K562 (cell line): Measurements from ENCODE around the gene ENO3. TPM values are rescaled to one million over a fixed set of nuclear protein-coding genes. Genes with fewer than 3 reads are reported as not detected.
A peak's percentile ranks its signal among the peaks of the same experiment; 100 is the strongest.

Source experiments
- ATAC-seq: fragments of 200-7000 bp; cut with Tn5 transposase; 3 replicates; pipeline ENCODE4 v1.9.1; 2020; ENCODE audit warnings: moderate library complexity
- BruUV-seq: library from RNA; stranded (reverse); fragments of 400-500 nt; replicated peaks from 2 replicates; lab custom pipeline; 2021; lab: Mats Ljungman, UMichigan
- CTCF ChIA-PET: fragments of 300-600 bp; formaldehyde crosslinking; extraction: SDS; loops from one replicate; lab custom pipeline; 2021; ENCODE audit warnings: low intra/inter-chr PET ratio; lab: Yijun Ruan, JAX
- POLR2A ChIA-PET: fragments of 300-600, 350-650 bp; sonication (Branson Sonifier 250); formaldehyde crosslinking; extraction: SDS; loops from one replicate; lab custom pipeline; 2021; ENCODE audit warnings: antibody characterized with exemption, inconsistent platforms; lab: Yijun Ruan, JAX
- DNase-seq, 4 experiments: peaks; one replicate each; pipeline versions ENCODE4 v3.0.0 to v3.0.0-alpha.2; 2011 to 2018; ENCODE audit warnings: low spot score in 3 of 4, mixed read lengths in 3 of 4; ENCODE audit errors: extremely low read depth in 1 of 4
- FAIRE-seq: peaks from 2 replicates; lab custom pipeline; 2011; peaks lifted over from hg19 to GRCh38; lab: Jason Lieb, UNC
- H2AFZ ChIP-seq: 2 replicates; pipeline ENCODE4 v1.6.0; 2011; ENCODE audit warnings: low read depth, low read length, control low read depth, inconsistent platforms
- H3K27ac ChIP-seq: fragments of 200-600 bp; 3 replicates; pipeline ENCODE4 v1.8.0; 2011; ENCODE audit warnings: low read depth, mild to moderate bottlenecking, control low read depth, inconsistent platforms, low read length, moderate library complexity, mixed read lengths; ENCODE audit errors: extremely low read depth
- H3K27me3 ChIP-seq, 2 experiments: fragments of 300-600 bp in 1 of 2; 2 replicates in 1 of 2; 3 replicates in 1 of 2; pipeline versions ENCODE4 v1.6.0 to v1.8.0; 2011; ENCODE audit warnings: inconsistent platforms in 2 of 2, low read length in 2 of 2, mild to moderate bottlenecking in 1 of 2, mixed read lengths in 1 of 2, moderate library complexity in 1 of 2; ENCODE audit not compliant: control insufficient read depth in 2 of 2, insufficient read depth in 2 of 2
- H3K36me3 ChIP-seq: fragments of 300-600 bp; 3 replicates; pipeline ENCODE4 v1.8.0; 2011; ENCODE audit warnings: mild to moderate bottlenecking, low read length, inconsistent platforms; ENCODE audit not compliant: control insufficient read depth, insufficient read depth
- H3K4me1 ChIP-seq, 2 experiments: fragments of 200-600 bp in 1 of 2; replicated peaks in 1 of 2; 2 replicates in 1 of 2; 3 replicates in 1 of 2; pipeline versions ENCODE4 v1.5.1 to v1.8.0; 2011; ENCODE audit warnings: inconsistent platforms in 2 of 2, low read length in 2 of 2, mild to moderate bottlenecking in 1 of 2, mixed read lengths in 1 of 2, moderate library complexity in 1 of 2; ENCODE audit not compliant: control insufficient read depth in 2 of 2, insufficient read depth in 2 of 2
- H3K4me2 ChIP-seq: 2 replicates; pipeline ENCODE4 v1.6.1; 2011; ENCODE audit warnings: low read length, control low read depth, inconsistent platforms, mixed read lengths; ENCODE audit not compliant: insufficient read depth
- H3K4me3 ChIP-seq: fragments of 200-600 bp; sonication (generic), shearing (Covaris generic); 2 replicates; pipeline ENCODE4 v1.5.1; 2016; ENCODE audit warnings: control low read depth, inconsistent platforms
- H3K79me2 ChIP-seq: fragments of 200-600 bp; 3 replicates; pipeline ENCODE4 v1.8.0; 2011; ENCODE audit warnings: low read length, inconsistent platforms; ENCODE audit not compliant: control insufficient read depth, insufficient read depth
- H3K9ac ChIP-seq, 2 experiments: 2 replicates each; pipeline versions ENCODE4 v1.6.0 to v1.6.1; 2011; ENCODE audit warnings: low read depth in 2 of 2, low read length in 2 of 2, control low read depth in 1 of 2, inconsistent platforms in 1 of 2, mild to moderate bottlenecking in 1 of 2, mixed read lengths in 1 of 2; ENCODE audit not compliant: insufficient read depth in 1 of 2
- H3K9me1 ChIP-seq: one replicate; pipeline ENCODE4 v1.6.0; 2011; ENCODE audit warnings: inconsistent platforms, mild to moderate bottlenecking, low read length, moderate library complexity; ENCODE audit not compliant: control insufficient read depth, insufficient read depth
- H3K9me3 ChIP-seq: replicated peaks from 2 replicates; pipeline ENCODE4 v1.5.1; 2011; ENCODE audit warnings: low read depth, low read length, inconsistent platforms; ENCODE audit not compliant: control insufficient read depth, insufficient read depth
- H4K20me1 ChIP-seq: replicated peaks from 2 replicates; pipeline ENCODE4 v1.6.1; 2011; ENCODE audit warnings: low read length, inconsistent platforms, mixed read lengths; ENCODE audit not compliant: control insufficient read depth, insufficient read depth
- MBD2 ChIP-seq: sonication (generic); IDR thresholded peaks from 2 replicates; pipeline ENCODE4 v1.6.1; 2016; ENCODE audit warnings: low read depth, borderline replicate concordance
- PTRF ChIP-seq: fragments of 450-650 bp; IDR thresholded peaks from 2 replicates; pipeline ENCODE4 v1.6.1; 2016; ENCODE audit warnings: mild to moderate bottlenecking, missing genetic modification characterization, missing compliant biosample characterization
- RAD51 ChIP-seq: fragments of 450-650 bp; IDR thresholded peaks from 2 replicates; pipeline ENCODE4 v1.7.1; 2016; ENCODE audit warnings: low read depth, mild to moderate bottlenecking, borderline replicate concordance
- RFX5 ChIP-seq: IDR thresholded peaks from 2 replicates; pipeline ENCODE4 v1.6.1; 2011; ENCODE audit warnings: low read depth, mild to moderate bottlenecking, improper control_type of control experiment, low read length
- XRCC3 ChIP-seq: fragments of 450-650 bp; IDR thresholded peaks from 2 replicates; pipeline ENCODE4 v1.6.1; 2017; ENCODE audit warnings: mild to moderate bottlenecking, moderate library complexity
- ZNF140 ChIP-seq: fragments of 250-450 bp; sonication (Bioruptor Pico); IDR thresholded peaks from 2 replicates; pipeline ENCODE4 v1.8.0; 2021; ENCODE audit warnings: moderate library complexity, mild to moderate bottlenecking, inconsistent platforms
- ZNF41 ChIP-seq: fragments of 250-450 bp; sonication (Bioruptor Pico); conservative IDR thresholded peaks from 2 replicates; pipeline ENCODE4 v1.4.0; 2020; ENCODE audit warnings: mild to moderate bottlenecking
- WGBS: fragments of 100-300 bp; shearing (Covaris generic); methylation state at CpG from one replicate; pipeline ENCODE4 v1.1.6; 2016; ENCODE audit warnings: low coverage, mixed read lengths; ENCODE audit not compliant: insufficient coverage; ENCODE audit errors: missing lambda C conversion rate; 5-methylcytosine and 5-hydroxymethylcytosine counted together
- in situ Hi-C: fragments of 300-500 bp; cut with MboI; formaldehyde crosslinking; loops from 4 replicates; pipeline ENCODE4 v1.15.0; 2018; ENCODE audit warnings: inconsistent platforms, mixed read lengths
- intact Hi-C: fragments of 100-400 bp; cut with micrococcal nuclease; formaldehyde crosslinking; loops from 2 replicates; pipeline ENCODE4 v1.14.2; 2022
- polyA plus RNA-seq, 8 experiments: library from polyadenylated mRNA; depleted of rRNA in 4 of 8; stranded (reverse) in 5 of 8; unstranded in 3 of 8; fragments of >200 nt; fragmentation: Nextera tagmentation in 2 of 8; fragmentation: Illumina TruSeq in 1 of 8; extraction: Ambion mirVana in 2 of 8; extraction: Trizol in 1 of 8; gene quantifications; 2 replicates each; pipeline versions ENCODE4 v1.2.1 to v1.2.3, GENCODE V29; 2011 to 2014; ENCODE audit warnings: inconsistent platforms in 1 of 8, missing spikeins in 1 of 8
- total RNA-seq, 7 experiments: library from RNA; depleted of rRNA in 6 of 7; stranded (reverse); fragments of >200 nt in 6 of 7; fragmentation: Illumina TruSeq in 2 of 7; extraction: Trizol in 2 of 7; gene quantifications; 2 replicates each; pipeline versions ENCODE4 v1.2.1 to v1.2.3, GENCODE V29; 2011 to 2021; ENCODE audit warnings: low replicate concordance in 1 of 7
- TF ChIP-seq, protein P1 (sequence below): IDR thresholded peaks from 2 replicates; pipeline ENCODE4 v1.6.1; 2012; ENCODE audit warnings: low read depth, low read length, improper control_type of control experiment, borderline replicate concordance
- TF ChIP-seq, protein P2 (sequence below), 2 experiments: fragments of 450-650 bp; formaldehyde crosslinking in 1 of 2; IDR thresholded peaks; 2 replicates each; pipeline versions ENCODE4 v1.4.0 to v1.6.1; 2014 to 2020; ENCODE audit warnings: mild to moderate bottlenecking in 2 of 2, borderline replicate concordance in 1 of 2, low read depth in 1 of 2

The ENO3 gene
- total and polyA plus RNA-seq, 9 of the 15 experiments (the other 6 are each of a cell fraction or from before 2014, with no cell fraction given), result 5.7 to 17.2 (median 9.9) TPM

DNA sequence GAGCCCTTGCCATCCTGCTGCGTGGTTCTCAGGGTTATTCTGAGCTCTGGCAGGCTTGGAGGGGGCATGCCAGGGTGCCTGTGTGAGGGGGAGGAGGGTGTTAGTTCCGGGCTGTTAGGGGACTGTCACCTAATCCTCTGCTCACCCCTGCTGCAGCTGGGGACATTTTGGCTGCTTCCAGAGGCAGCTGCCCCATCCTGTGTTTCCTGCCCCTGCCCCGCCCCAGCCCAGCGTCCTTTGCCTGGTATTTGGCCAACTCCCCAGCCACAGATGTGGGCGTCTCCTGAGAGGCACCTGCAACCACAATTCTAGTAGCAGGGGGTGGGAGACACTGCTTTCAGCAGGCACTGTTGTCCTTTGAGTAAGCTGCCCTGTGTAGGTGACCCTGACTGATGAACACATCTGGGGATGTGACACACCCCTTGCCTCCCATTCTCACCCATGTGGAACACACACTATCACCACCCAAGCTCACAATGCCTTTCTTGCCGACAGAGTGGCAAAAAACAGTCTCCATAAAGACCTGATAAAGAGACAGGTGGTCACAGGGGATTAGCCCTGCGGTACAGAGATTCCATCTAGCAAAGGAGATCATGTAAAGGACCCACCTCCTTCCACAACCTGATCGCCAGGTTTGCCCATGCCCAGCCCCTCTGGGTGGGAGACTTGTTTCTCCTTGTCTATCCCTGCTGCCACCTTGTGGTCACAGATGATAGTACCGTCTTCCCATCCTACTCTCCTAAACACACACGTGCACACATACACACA is 47.7 kb upstream of the ENO3 start, which contains the start of gene CHRNE:
TSS of gene CHRNE (minus strand) at position 48 of the 768 bp plus-strand sequence. CDS start at position 13, 35 bp downstream.
- POLR2A ChIA-PET, result interaction anchor here (0.9 kb wide), 2 partner anchors 96 to 141 kb away, joined by 3 read pairs; partner anchors contain the start of gene PLD2
- Histone ChIP-seq H3K9ac (peak within 1 kb of the TSS in 1 of 2 experiments; percentile 43; a peak in 2 of 4 replicates), H3K4me2 (peak within 1 kb of the TSS; percentile 29; the same call in 1 of the 2 replicates), H3K27ac (peak within 1 kb of the TSS; percentile 30; the same call in 2 of the 3 replicates), H3K4me1 (peaks cover 14 to 26% of the 10 kb centered on the region in 2 experiments), H3K36me3 (no peaks in the 10 kb centered on the region), H3K9me1 (peaks cover 2% of the 10 kb centered on the region), H2AFZ (peak within 1 kb of the TSS; percentile 70), H3K4me3 (no peak within 1 kb of the TSS), H3K27me3 (no peaks in the 10 kb centered on the region; a peak in 1 of 5 replicates), H3K79me2 (no peaks in the 10 kb centered on the region), H3K9me3 (no peaks in the 10 kb centered on the region), H4K20me1 (no peaks in the 10 kb centered on the region)
- in situ Hi-C loops (no loop called here), intact Hi-C loops (loop anchor here (10.0 kb wide), 1 partner anchor 62 kb away; the partner anchor contains the start of gene SPAG7)
- DNase-seq (peak; percentile 43 to 79 (median 64)), FAIRE-seq (peak; percentile 82), ATAC-seq (peak; percentile 88)
- 12% methylated on average over 9 of the region's 10 CpGs for WGBS
- CTCF ChIA-PET, result interaction anchor here (0.6 to 1.3 kb wide), 3 partner anchors 21 to 159 kb away, joined by 3 to 5 read pairs (median 3); no protein-coding TSS in a partner anchor
- no TSS peak for BruUV-seq
- TF ChIP-seq RFX5, result no peak
- TF ChIP-seq PTRF, result no peak
- no peak for TF ChIP-seq ZNF41 (CRISPR knock-in tag)
- TF ChIP-seq MBD2, result no peak
- TF ChIP-seq RAD51, result no peak
- TF ChIP-seq, protein P1, sequence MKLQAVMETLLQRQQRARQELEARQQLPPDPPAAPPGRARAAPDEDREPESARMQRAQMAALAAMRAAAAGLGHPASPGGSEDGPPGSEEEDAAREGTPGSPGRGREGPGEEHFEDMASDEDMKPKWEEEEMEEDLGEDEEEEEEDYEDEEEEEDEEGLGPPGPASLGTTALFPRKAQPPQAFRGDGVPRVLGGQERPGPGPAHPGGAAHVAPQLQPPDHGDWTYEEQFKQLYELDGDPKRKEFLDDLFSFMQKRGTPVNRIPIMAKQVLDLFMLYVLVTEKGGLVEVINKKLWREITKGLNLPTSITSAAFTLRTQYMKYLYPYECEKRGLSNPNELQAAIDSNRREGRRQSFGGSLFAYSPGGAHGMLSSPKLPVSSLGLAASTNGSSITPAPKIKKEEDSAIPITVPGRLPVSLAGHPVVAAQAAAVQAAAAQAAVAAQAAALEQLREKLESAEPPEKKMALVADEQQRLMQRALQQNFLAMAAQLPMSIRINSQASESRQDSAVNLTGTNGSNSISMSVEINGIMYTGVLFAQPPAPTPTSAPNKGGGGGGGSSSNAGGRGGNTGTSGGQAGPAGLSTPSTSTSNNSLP, result no peak
- no peak for TF ChIP-seq ZNF140 (CRISPR knock-in tag)
- no peak for TF ChIP-seq XRCC3
- TF ChIP-seq, protein P2, sequence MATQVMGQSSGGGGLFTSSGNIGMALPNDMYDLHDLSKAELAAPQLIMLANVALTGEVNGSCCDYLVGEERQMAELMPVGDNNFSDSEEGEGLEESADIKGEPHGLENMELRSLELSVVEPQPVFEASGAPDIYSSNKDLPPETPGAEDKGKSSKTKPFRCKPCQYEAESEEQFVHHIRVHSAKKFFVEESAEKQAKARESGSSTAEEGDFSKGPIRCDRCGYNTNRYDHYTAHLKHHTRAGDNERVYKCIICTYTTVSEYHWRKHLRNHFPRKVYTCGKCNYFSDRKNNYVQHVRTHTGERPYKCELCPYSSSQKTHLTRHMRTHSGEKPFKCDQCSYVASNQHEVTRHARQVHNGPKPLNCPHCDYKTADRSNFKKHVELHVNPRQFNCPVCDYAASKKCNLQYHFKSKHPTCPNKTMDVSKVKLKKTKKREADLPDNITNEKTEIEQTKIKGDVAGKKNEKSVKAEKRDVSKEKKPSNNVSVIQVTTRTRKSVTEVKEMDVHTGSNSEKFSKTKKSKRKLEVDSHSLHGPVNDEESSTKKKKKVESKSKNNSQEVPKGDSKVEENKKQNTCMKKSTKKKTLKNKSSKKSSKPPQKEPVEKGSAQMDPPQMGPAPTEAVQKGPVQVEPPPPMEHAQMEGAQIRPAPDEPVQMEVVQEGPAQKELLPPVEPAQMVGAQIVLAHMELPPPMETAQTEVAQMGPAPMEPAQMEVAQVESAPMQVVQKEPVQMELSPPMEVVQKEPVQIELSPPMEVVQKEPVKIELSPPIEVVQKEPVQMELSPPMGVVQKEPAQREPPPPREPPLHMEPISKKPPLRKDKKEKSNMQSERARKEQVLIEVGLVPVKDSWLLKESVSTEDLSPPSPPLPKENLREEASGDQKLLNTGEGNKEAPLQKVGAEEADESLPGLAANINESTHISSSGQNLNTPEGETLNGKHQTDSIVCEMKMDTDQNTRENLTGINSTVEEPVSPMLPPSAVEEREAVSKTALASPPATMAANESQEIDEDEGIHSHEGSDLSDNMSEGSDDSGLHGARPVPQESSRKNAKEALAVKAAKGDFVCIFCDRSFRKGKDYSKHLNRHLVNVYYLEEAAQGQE (IDR thresholded peaks at IDR 0.05; ENCODE audit: borderline replicate concordance), result peak; percentile 32; the same call in 1 of the 2 replicates
- TF ChIP-seq, protein P2 (CRISPR knock-in tag; IDR thresholded peaks at IDR 0.05; ENCODE audit: low read depth), result no peak
